WTC11 (cell line): ENCODE data around the gene PCBP3. TPM values are rescaled to one million over a fixed set of nuclear protein-coding genes. Genes with fewer than 3 reads are reported as not detected.

ENCODE experiments used
- ATAC-seq: fragments of 200-7000 bp; cut with Tn5 transposase; 2 replicates; pipeline ENCODE4 v1.10.0; 2021; ENCODE audit warnings: mild to moderate bottlenecking, moderate library complexity
- CTCF ChIA-PET: fragments of 300-600 bp; sonication (Branson Sonifier 250); formaldehyde crosslinking; loops from one replicate; lab custom pipeline; 2021; ENCODE audit warnings: antibody characterized with exemption; lab: Charles Lee
- POLR2A ChIA-PET: fragments of 350-600 bp; sonication (Branson Sonifier 250); formaldehyde crosslinking; loops from one replicate; lab custom pipeline; 2021; ENCODE audit warnings: antibody characterized with exemption; lab: Charles Lee
- DNase-seq: peaks from one replicate; pipeline ENCODE4 v3.0.0; 2021; ENCODE audit warnings: low spot score
- H3K27ac Mint-ChIP-seq: 2 replicates; pipeline ENCODE4 v1.8.0; 2021; ENCODE audit warnings: mixed read lengths
- H3K27me3 Mint-ChIP-seq: 2 replicates; pipeline ENCODE4 v1.8.0; 2021; ENCODE audit warnings: low read depth, mild to moderate bottlenecking, moderate library complexity, mixed read lengths
- H3K36me3 Mint-ChIP-seq: 2 replicates; pipeline ENCODE4 v1.8.0; 2021; ENCODE audit warnings: mixed read lengths
- H3K4me1 Mint-ChIP-seq: 2 replicates; pipeline ENCODE4 v1.8.0; 2022; ENCODE audit warnings: mixed read lengths
- H3K4me3 Mint-ChIP-seq: 2 replicates; pipeline ENCODE4 v1.8.0; 2021; ENCODE audit warnings: mild to moderate bottlenecking, moderate library complexity, mixed read lengths
- H3K9me3 Mint-ChIP-seq: 2 replicates; pipeline ENCODE4 v1.8.0; 2021; ENCODE audit warnings: mixed read lengths
- ELF4 ChIP-seq: sonication (generic); formaldehyde crosslinking; IDR thresholded peaks from 2 replicates; pipeline ENCODE4 v1.8.1; 2022; ENCODE audit warnings: low read depth, mild to moderate bottlenecking, moderate library complexity, missing genetic modification reagents
- FOXK1 ChIP-seq: sonication (generic); formaldehyde crosslinking; IDR thresholded peaks from 2 replicates; pipeline ENCODE4 v1.8.0; 2022; ENCODE audit warnings: mild to moderate bottlenecking, moderate library complexity, missing genetic modification reagents
- FOXP1 ChIP-seq: sonication (generic); formaldehyde crosslinking; IDR thresholded peaks from 2 replicates; pipeline ENCODE4 v1.8.0; 2022; ENCODE audit warnings: missing genetic modification reagents, mild to moderate bottlenecking, moderate library complexity, borderline replicate concordance
- NFE2L1 ChIP-seq: sonication (generic); formaldehyde crosslinking; IDR thresholded peaks from 2 replicates; pipeline ENCODE4 v1.8.1; 2023; ENCODE audit warnings: missing genetic modification reagents
- NFYB ChIP-seq: sonication (generic); formaldehyde crosslinking; conservative IDR thresholded peaks from 2 replicates; pipeline ENCODE4 v1.8.0; 2022; ENCODE audit warnings: low read depth, missing genetic modification reagents
- SP1 ChIP-seq: sonication (generic); formaldehyde crosslinking; conservative IDR thresholded peaks from 2 replicates; pipeline ENCODE4 v1.8.1; 2022; ENCODE audit warnings: missing genetic modification reagents
- ZBTB21 ChIP-seq: sonication (generic); formaldehyde crosslinking; IDR thresholded peaks from 2 replicates; pipeline ENCODE4 v1.8.1; 2023; ENCODE audit warnings: mild to moderate bottlenecking, missing genetic modification reagents, borderline replicate concordance
- ZNF121 ChIP-seq: sonication (generic); formaldehyde crosslinking; IDR thresholded peaks from 2 replicates; pipeline ENCODE4 v1.8.0; 2023; ENCODE audit warnings: missing genetic modification reagents
- ZNF219 ChIP-seq: sonication (generic); formaldehyde crosslinking; IDR thresholded peaks from 2 replicates; pipeline ENCODE4 v1.8.0; 2023; ENCODE audit warnings: missing genetic modification reagents, mild to moderate bottlenecking, borderline replicate concordance
- ZNF396 ChIP-seq: fragments of 250-450 bp; sonication (Bioruptor Pico); IDR thresholded peaks from 2 replicates; pipeline ENCODE4 v1.8.0; 2021; ENCODE audit warnings: mild to moderate bottlenecking, moderate library complexity, borderline replicate concordance
- ZNF416 ChIP-seq: fragments of 250-450 bp; sonication (Bioruptor Pico); IDR thresholded peaks from 2 replicates; pipeline ENCODE4 v1.9.0; 2021; ENCODE audit warnings: mild to moderate bottlenecking, inconsistent platforms
- total RNA-seq: library from RNA; stranded (reverse); gene quantifications from 3 replicates; pipeline ENCODE4 v1.2.3, GENCODE V29; 2021
- TF ChIP-seq, protein P1 (sequence below): sonication (generic); formaldehyde crosslinking; IDR thresholded peaks from 2 replicates; pipeline ENCODE4 v1.8.0; 2022; ENCODE audit warnings: missing genetic modification reagents
- TF ChIP-seq, protein P2 (sequence below): sonication (generic); formaldehyde crosslinking; IDR thresholded peaks from 2 replicates; pipeline ENCODE4 v1.8.1; 2023; ENCODE audit warnings: mild to moderate bottlenecking, moderate library complexity, missing genetic modification reagents
- TF ChIP-seq, protein P3 (sequence below): fragments of 250-450 bp; sonication (Bioruptor Pico); conservative IDR thresholded peaks from 2 replicates; pipeline ENCODE4 v1.9.0; 2021; ENCODE audit warnings: mild to moderate bottlenecking
- TF ChIP-seq, protein P4 (sequence below): fragments of 250-450 bp; sonication (Bioruptor Pico); IDR thresholded peaks from 2 replicates; pipeline ENCODE4 v2.1.2; 2022; ENCODE audit warnings: mild to moderate bottlenecking, moderate library complexity
- TF ChIP-seq, protein P5 (sequence below): fragments of 200-600 bp; IDR thresholded peaks from 2 replicates; pipeline ENCODE4 v1.8.0; 2022; ENCODE audit warnings: antibody characterized with exemption
- TF ChIP-seq, protein P6 (sequence below): sonication (generic); formaldehyde crosslinking; IDR thresholded peaks from 2 replicates; pipeline ENCODE4 v1.8.0; 2022; ENCODE audit warnings: mild to moderate bottlenecking, missing genetic modification reagents
- TF ChIP-seq, protein P7 (sequence below): sonication (generic); formaldehyde crosslinking; IDR thresholded peaks from 2 replicates; pipeline ENCODE4 v1.8.1; 2023; ENCODE audit warnings: mild to moderate bottlenecking, missing genetic modification reagents, moderate library complexity

PCBP3 gene
- total RNA-seq, 1 experiment from 2014 or later, result 8.5 TPM

DNA sequence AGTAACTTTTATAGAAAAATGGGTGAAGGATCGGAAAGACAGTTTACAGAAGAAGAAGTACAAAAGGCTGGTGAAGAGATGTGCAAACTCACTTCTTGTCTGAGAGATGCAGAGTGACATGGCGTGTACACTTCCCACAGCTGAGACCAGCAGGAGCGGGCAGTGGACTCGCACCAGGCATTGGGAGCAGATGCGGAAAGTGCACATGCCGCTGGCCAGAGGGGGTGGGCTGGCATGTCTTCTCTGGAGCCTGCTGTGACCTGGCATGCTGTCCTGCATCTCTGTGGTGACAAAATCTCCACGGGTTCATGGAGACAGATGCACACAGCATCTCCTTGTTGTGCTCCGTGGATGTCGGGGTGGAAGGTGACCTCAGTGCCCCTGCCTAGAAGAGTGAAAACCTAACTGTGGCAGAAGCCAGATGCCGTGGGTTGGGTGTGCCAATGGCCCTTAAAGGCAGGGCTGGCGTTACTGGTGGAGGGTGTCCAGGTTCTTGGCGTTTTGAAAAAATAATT, 209.4 kb downstream of the PCBP3 start (continued):
- TF ChIP-seq, protein P1, sequence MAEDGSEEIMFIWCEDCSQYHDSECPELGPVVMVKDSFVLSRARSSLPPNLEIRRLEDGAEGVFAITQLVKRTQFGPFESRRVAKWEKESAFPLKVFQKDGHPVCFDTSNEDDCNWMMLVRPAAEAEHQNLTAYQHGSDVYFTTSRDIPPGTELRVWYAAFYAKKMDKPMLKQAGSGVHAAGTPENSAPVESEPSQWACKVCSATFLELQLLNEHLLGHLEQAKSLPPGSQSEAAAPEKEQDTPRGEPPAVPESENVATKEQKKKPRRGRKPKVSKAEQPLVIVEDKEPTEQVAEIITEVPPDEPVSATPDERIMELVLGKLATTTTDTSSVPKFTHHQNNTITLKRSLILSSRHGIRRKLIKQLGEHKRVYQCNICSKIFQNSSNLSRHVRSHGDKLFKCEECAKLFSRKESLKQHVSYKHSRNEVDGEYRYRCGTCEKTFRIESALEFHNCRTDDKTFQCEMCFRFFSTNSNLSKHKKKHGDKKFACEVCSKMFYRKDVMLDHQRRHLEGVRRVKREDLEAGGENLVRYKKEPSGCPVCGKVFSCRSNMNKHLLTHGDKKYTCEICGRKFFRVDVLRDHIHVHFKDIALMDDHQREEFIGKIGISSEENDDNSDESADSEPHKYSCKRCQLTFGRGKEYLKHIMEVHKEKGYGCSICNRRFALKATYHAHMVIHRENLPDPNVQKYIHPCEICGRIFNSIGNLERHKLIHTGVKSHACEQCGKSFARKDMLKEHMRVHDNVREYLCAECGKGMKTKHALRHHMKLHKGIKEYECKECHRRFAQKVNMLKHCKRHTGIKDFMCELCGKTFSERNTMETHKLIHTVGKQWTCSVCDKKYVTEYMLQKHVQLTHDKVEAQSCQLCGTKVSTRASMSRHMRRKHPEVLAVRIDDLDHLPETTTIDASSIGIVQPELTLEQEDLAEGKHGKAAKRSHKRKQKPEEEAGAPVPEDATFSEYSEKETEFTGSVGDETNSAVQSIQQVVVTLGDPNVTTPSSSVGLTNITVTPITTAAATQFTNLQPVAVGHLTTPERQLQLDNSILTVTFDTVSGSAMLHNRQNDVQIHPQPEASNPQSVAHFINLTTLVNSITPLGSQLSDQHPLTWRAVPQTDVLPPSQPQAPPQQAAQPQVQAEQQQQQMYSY (CRISPR knock-in tag), result no peak
- TF ChIP-seq, protein P2, sequence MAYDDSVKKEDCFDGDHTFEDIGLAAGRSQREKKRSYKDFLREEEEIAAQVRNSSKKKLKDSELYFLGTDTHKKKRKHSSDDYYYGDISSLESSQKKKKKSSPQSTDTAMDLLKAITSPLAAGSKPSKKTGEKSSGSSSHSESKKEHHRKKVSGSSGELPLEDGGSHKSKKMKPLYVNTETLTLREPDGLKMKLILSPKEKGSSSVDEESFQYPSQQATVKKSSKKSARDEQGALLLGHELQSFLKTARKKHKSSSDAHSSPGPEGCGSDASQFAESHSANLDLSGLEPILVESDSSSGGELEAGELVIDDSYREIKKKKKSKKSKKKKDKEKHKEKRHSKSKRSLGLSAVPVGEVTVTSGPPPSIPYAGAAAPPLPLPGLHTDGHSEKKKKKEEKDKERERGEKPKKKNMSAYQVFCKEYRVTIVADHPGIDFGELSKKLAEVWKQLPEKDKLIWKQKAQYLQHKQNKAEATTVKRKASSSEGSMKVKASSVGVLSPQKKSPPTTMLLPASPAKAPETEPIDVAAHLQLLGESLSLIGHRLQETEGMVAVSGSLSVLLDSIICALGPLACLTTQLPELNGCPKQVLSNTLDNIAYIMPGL (CRISPR knock-in tag), result no peak
- no peak for TF ChIP-seq ZNF396 (CRISPR knock-in tag)
- TF ChIP-seq NFYB (CRISPR knock-in tag), result no peak
- no peak for TF ChIP-seq ZNF121 (CRISPR knock-in tag)
- TF ChIP-seq, protein P3, sequence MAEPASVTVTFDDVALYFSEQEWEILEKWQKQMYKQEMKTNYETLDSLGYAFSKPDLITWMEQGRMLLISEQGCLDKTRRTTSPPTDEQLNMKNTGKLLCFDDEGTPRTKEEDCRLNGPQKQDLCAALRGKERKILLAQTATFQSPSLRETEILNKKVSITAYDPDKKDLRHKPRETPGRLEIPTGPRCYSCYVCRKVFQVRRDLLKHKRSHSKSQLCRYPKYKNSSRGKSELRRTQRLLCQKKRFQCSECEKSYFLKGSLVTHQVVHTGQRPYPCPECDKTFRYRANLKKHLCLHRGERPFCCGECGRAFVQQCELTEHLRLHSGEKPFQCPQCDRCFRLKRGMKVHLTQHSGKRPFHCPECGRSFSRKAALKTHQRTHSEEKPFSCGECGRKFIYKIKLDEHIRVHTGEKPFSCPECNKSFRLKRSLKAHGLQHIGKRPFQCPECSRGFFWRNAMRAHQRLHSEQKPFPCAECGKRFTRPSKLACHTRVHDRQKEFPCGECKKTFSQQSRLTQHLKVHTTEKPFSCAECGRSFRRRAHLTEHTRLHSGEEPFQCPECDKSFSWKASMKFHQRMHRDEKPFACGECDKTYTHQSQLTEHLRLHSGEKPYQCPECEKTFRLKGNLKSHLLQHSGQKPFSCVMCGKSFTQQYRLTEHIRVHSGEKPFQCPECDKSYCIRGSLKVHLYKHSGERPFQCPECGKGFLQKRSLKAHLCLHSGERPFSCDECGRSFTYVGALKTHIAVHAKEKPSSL, result no peak
- TF ChIP-seq ZNF219 (CRISPR knock-in tag), result no peak
- no peak for TF ChIP-seq FOXP1 (CRISPR knock-in tag)
- no peak for TF ChIP-seq ELF4 (CRISPR knock-in tag)
- TF ChIP-seq, all 79 proteins: peak for 0

DNA sequence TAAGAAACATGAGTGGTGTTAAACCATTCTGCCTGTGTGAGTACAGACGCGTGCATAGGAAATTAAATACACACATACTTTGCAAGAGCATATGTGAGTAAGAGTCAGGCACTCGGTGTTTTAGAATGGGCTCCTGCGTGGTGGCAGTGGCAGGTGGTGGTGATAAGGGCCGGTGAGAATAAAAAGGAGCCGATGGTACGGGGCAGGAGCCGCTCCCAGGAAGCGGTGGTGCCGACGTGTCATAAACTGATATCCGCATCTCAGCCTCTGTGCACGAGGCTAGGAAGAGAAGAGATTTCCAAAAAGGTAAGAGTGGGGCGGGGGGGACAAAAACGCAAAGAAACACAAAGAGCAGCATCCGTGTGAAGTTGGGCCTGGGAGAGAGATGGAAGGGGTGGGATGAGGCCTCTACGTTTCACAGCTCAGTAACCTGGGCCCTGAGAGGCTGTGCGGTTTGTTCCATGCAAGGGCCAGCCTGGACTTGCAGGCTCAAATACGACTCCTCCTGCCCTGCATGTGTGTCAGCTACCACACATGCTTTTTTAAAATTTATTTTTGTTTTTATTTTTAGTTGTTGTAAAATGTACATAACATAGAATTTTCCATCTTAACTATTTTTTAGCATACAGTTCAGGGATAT, 210.3 kb downstream of the PCBP3 start:
- DNase-seq, result no peak
- H3K27me3 Mint-ChIP-seq, result peaks cover 2% of the 10 kb centered on the region; the same call in 1 of the 2 replicates
- POLR2A ChIA-PET, result no interaction called here
- H3K27ac Mint-ChIP-seq, result no peak overlapping the region
- peaks cover 38% of the 10 kb centered on the region for H3K4me1 Mint-ChIP-seq
- no peak for ATAC-seq
- no peak overlapping the region for H3K4me3 Mint-ChIP-seq
- no peaks in the 10 kb centered on the region for H3K36me3 Mint-ChIP-seq
- CTCF ChIA-PET, result interaction anchor here (1.5 kb wide), 1 partner anchor 27 kb away, joined by 5 read pairs; no protein-coding TSS in a partner anchor
- H3K9me3 Mint-ChIP-seq, result no peaks in the 10 kb centered on the region
- TF ChIP-seq, protein P4, sequence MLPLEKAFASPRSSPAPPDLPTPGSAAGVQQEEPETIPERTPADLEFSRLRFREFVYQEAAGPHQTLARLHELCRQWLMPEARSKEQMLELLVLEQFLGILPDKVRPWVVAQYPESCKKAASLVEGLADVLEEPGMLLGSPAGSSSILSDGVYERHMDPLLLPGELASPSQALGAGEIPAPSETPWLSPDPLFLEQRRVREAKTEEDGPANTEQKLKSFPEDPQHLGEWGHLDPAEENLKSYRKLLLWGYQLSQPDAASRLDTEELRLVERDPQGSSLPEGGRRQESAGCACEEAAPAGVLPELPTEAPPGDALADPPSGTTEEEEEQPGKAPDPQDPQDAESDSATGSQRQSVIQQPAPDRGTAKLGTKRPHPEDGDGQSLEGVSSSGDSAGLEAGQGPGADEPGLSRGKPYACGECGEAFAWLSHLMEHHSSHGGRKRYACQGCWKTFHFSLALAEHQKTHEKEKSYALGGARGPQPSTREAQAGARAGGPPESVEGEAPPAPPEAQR (CRISPR knock-in tag), result no peak
- TF ChIP-seq, protein P5, sequence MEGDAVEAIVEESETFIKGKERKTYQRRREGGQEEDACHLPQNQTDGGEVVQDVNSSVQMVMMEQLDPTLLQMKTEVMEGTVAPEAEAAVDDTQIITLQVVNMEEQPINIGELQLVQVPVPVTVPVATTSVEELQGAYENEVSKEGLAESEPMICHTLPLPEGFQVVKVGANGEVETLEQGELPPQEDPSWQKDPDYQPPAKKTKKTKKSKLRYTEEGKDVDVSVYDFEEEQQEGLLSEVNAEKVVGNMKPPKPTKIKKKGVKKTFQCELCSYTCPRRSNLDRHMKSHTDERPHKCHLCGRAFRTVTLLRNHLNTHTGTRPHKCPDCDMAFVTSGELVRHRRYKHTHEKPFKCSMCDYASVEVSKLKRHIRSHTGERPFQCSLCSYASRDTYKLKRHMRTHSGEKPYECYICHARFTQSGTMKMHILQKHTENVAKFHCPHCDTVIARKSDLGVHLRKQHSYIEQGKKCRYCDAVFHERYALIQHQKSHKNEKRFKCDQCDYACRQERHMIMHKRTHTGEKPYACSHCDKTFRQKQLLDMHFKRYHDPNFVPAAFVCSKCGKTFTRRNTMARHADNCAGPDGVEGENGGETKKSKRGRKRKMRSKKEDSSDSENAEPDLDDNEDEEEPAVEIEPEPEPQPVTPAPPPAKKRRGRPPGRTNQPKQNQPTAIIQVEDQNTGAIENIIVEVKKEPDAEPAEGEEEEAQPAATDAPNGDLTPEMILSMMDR, result no peak
- TF ChIP-seq, protein P6, sequence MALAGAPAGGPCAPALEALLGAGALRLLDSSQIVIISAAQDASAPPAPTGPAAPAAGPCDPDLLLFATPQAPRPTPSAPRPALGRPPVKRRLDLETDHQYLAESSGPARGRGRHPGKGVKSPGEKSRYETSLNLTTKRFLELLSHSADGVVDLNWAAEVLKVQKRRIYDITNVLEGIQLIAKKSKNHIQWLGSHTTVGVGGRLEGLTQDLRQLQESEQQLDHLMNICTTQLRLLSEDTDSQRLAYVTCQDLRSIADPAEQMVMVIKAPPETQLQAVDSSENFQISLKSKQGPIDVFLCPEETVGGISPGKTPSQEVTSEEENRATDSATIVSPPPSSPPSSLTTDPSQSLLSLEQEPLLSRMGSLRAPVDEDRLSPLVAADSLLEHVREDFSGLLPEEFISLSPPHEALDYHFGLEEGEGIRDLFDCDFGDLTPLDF (CRISPR knock-in tag), result no peak
- TF ChIP-seq SP1, result no peak
- no peak for TF ChIP-seq NFE2L1 (CRISPR knock-in tag)
- TF ChIP-seq FOXK1 (CRISPR knock-in tag), result no peak
- TF ChIP-seq ZNF416 (CRISPR knock-in tag), result no peak
- no peak for TF ChIP-seq ZBTB21 (CRISPR knock-in tag)
- TF ChIP-seq, protein P7, sequence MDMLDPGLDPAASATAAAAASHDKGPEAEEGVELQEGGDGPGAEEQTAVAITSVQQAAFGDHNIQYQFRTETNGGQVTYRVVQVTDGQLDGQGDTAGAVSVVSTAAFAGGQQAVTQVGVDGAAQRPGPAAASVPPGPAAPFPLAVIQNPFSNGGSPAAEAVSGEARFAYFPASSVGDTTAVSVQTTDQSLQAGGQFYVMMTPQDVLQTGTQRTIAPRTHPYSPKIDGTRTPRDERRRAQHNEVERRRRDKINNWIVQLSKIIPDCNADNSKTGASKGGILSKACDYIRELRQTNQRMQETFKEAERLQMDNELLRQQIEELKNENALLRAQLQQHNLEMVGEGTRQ (CRISPR knock-in tag), result no peak
- TF ChIP-seq, protein P2 (CRISPR knock-in tag), result no peak
